Heart left ventricle (tissue), 16 donors: ENCODE data around the gene GSTA1. TPM values are rescaled to one million over a fixed set of nuclear protein-coding genes. Genes with fewer than 3 reads are reported as not detected.
"Not testable (repeated sequence)": the region's sequence is repeated elsewhere in the genome, so short reads cannot be mapped to it uniquely, and the experiment has no call there.

Experiments used
- ATAC-seq, 4 donors: fragments of 200-7000 bp; cut with Tn5 transposase; one replicate each; pipeline ENCODE4 v1.9.1; 2020 to 2022; ENCODE audit warnings: moderate library complexity in 4 of 4, mild to moderate bottlenecking in 3 of 4, moderate number of reproducible peaks in 1 of 4
- DNase-seq, 5 donors: peaks; one replicate each; pipeline ENCODE4 v3.0.0-alpha.2; 2020
- H3K27ac ChIP-seq, 12 donors: fragments of 200-600 bp; sonication (generic) in 4 of 12; one replicate each; pipeline versions ENCODE4 v1.5.0 to v1.8.0; 2016 to 2022; ENCODE audit warnings: mild to moderate bottlenecking in 2 of 12
- H3K27me3 ChIP-seq, 9 donors: fragments of 200-600 bp; sonication (generic) in 2 of 9; one replicate each; pipeline versions ENCODE4 v1.5.1 to v1.8.0; 2016 to 2022; ENCODE audit warnings: mild to moderate bottlenecking in 3 of 9
- H3K36me3 ChIP-seq, 9 donors: fragments of 200-600 bp; sonication (generic) in 2 of 9; one replicate each; pipeline versions ENCODE4 v1.5.0 to v1.8.0; 2018 to 2022; ENCODE audit warnings: mild to moderate bottlenecking in 2 of 9
- H3K4me1 ChIP-seq, 12 donors: fragments of 200-600 bp; sonication (generic) in 4 of 12; one replicate each; pipeline versions ENCODE4 v1.5.0 to v1.8.0; 2016 to 2022; ENCODE audit warnings: mild to moderate bottlenecking in 3 of 12
- H3K4me3 ChIP-seq, 12 donors: fragments of 200-600 bp; sonication (generic) in 4 of 12; one replicate each; pipeline versions ENCODE4 v1.5.0 to v1.8.0; 2017 to 2022; ENCODE audit warnings: mild to moderate bottlenecking in 9 of 12, moderate library complexity in 4 of 12
- H3K9me3 ChIP-seq, 12 donors: fragments of 200-600 bp; sonication (generic) in 4 of 12; one replicate each; pipeline versions ENCODE4 v1.5.0 to v1.8.0; 2016 to 2022; ENCODE audit warnings: mild to moderate bottlenecking in 1 of 12
- POLR2A ChIP-seq, 2 donors: fragments of 450-650 bp; IDR thresholded peaks; one replicate each; pipeline ENCODE4 v1.6.1; 2017; ENCODE audit warnings: antibody characterized with exemption in 2 of 2, mild to moderate bottlenecking in 2 of 2, moderate library complexity in 2 of 2
- WGBS, 4 donors: extraction: QIAGEN DNeasy Blood & Tissue Kit in 2 of 4; methylation state at CpG; one replicate each; pipeline versions ENCODE4 v1.1.5 to v1.1.7; 2013 to 2018; 5-methylcytosine and 5-hydroxymethylcytosine counted together
- intact Hi-C, 10 donors: fragments of 100-400 bp; cut with DNase I; formaldehyde crosslinking; loops; one replicate each; pipeline versions ENCODE4 v1.11.1 to v1.14.2; 2022
- polyA plus RNA-seq, 2 donors: library from polyadenylated mRNA; stranded (reverse); fragments of 200-250 nt; gene quantifications; one replicate each; pipeline ENCODE4 v1.2.3, GENCODE V29; 2013
- total RNA-seq, 9 donors: library from RNA; depleted of rRNA in 2 of 9; stranded (reverse); fragments of >200 nt in 2 of 9; fragmentation: NEBNext Ultra II Directional in 3 of 9; extraction: Animal tissue kit (Norgen Biotek cat#: 25700) in 3 of 9; gene quantifications; one replicate each; pipeline versions ENCODE4 v1.1.0 to v1.2.4, GENCODE V29; 2016 to 2023
- TF ChIP-seq, protein P1 (sequence below), 12 donors: fragments of 200-600 bp; sonication (generic) in 4 of 12; IDR thresholded peaks; one replicate each; pipeline versions ENCODE4 v1.5.0 to v1.8.0; 2018 to 2022; ENCODE audit warnings: antibody characterized with exemption in 12 of 12, mild to moderate bottlenecking in 5 of 12
- donor health status: ischemic (EF 13 %, LVEDD 7.1; RV severe dilation, severe dysfunction).
- donor health status: healthy with polysubstance abuse.
- donor health status: DM: no; HTN: yes; CAD: no.
- donor health status: DM: no; HTN: no; CAD: no.
- donor health status: ischemic (EF 25% LVEDD 6.9; RV normal size, moderate dysfunction).
- donor health status: ischemic (EF 25% LVEDD 5.7; RV mildly dilated, moderate dysfunction).
- donor health status: healthy.
- donor health status: DM: yes; HTN: yes; CAD: no.
- donor health status: ischemic (EF 35%, LVEDD 5.7; RV mildly dilated, moderate dysfunction).
- donor health status: nonischemic (EF 11% LVEDD 7.7; RV severe dilation, severe dysfunction).
- donor health status: DM: yes; HTN: yes; CAD: no.
- donor health status: PGD.
- donor health status: ischemic (EF 29% LVEDD 5.4; RV normal size, mild dysfunction).
- donor health status: nonischemic (EF 23%, LVEDD 6.1; RV moderate dilation, normal function).

GSTA1 gene
- total and polyA plus RNA-seq, 11 donors, result not detected

DNA sequence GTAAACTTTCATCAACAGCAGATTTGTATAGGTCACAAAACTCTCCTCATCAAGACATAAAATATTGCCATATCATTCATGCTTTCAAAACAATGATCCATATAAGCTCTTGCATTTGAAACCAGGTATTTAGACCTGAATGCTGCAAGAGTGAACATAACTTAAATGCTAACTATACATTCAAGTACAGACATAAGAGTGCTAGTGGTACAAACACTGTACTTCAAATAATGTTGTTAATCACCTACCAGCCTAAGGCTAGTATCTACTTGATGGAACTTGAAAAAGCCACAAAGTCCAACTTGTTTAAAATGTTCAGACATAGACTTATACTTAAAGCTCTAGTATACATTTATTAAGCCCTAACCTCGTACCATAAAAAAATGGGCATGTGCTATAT is 24.4 kb downstream of the GSTA1 start:
- Histone ChIP-seq H3K4me1 (no peaks in the 10 kb centered on the region), H3K36me3 (no peaks in the 10 kb centered on the region), H3K4me3 (no peak overlapping the region), H3K27ac (no peak overlapping the region), H3K27me3 (peaks cover 0 to 2% (median 0%) of the 10 kb centered on the region in 9 donors), H3K9me3 (no peaks in the 10 kb centered on the region)
- no peak for TF ChIP-seq POLR2A (IDR thresholded peaks at IDR 0.05)
- TF ChIP-seq, protein P1, sequence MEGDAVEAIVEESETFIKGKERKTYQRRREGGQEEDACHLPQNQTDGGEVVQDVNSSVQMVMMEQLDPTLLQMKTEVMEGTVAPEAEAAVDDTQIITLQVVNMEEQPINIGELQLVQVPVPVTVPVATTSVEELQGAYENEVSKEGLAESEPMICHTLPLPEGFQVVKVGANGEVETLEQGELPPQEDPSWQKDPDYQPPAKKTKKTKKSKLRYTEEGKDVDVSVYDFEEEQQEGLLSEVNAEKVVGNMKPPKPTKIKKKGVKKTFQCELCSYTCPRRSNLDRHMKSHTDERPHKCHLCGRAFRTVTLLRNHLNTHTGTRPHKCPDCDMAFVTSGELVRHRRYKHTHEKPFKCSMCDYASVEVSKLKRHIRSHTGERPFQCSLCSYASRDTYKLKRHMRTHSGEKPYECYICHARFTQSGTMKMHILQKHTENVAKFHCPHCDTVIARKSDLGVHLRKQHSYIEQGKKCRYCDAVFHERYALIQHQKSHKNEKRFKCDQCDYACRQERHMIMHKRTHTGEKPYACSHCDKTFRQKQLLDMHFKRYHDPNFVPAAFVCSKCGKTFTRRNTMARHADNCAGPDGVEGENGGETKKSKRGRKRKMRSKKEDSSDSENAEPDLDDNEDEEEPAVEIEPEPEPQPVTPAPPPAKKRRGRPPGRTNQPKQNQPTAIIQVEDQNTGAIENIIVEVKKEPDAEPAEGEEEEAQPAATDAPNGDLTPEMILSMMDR (IDR thresholded peaks at IDR 0.05), result no peak
- intact Hi-C loops, result no loop called here
- DNase-seq (no peak), ATAC-seq (no peak)
- WGBS, 4 donors, result 46 to 54% (median 49%) methylated on average over 1 of the region's 1 CpG

DNA sequence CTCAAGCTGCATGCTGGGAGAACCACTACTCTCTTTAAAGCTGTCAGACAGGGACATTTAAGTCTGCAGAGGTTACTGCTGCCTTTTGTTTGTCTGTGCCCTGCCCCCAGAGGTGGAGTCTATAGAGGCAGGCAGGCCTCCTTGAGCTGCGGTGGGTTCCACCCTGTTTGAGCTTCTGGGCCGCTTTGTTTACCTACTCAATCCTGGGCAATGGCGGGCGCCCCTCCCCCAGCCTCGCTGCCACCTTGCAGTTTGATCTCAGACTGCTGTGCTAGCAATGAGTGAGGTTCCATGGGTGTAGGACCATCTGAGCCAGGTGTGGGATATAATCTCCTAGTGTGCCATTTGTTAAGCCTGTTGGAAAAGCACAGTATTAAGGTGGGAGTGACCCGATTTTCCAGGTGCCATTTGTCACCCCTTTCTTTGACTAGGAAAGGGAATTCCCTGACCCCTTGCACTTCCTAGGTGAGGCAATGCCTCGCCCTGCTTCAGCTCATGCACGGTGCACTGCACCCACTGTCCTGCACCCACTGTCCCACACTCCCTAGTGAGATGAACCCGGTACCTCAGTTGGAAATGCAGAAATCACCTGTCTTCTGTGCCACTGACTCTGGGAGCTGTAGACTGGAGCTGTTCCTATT is 26.8 kb downstream of the GSTA1 start:
- H3K9me3 ChIP-seq, H3K27ac ChIP-seq, H3K4me1 ChIP-seq, H3K4me3 ChIP-seq, DNase-seq, H3K27me3 ChIP-seq, ATAC-seq, intact Hi-C loops, H3K36me3 ChIP-seq: not testable (repeated sequence)
- WGBS, 4 donors, result 87 to 97% (median 89%) methylated on average over 8 to 9 of the region's 9 CpGs

DNA sequence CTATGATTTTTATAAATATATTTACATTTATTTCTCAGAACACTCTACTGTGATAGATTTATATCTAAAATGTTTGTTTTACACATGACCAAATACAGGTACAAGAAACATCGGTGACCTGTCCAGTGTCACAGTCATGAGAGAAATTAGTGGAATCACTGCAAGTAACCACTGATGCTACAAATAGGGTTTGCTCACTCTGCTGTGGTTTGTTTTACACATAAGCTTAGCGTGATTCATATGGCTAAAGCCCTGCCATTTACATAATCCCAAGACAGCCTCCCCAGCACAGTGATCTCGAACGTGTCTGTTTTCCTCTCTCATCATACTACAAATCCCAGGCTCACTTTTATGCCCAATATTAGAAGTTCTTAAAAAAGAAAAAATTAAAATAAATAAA is 34.2 kb downstream of the GSTA1 start:
- H3K4me3 ChIP-seq, ATAC-seq, H3K4me1 ChIP-seq, DNase-seq, H3K36me3 ChIP-seq, H3K27me3 ChIP-seq, intact Hi-C loops, H3K27ac ChIP-seq, H3K9me3 ChIP-seq: not testable (repeated sequence)
- 68 to 75% (median 71%) methylated on average over 4 of the region's 4 CpGs for WGBS, 4 donors

GRCh38 chr6:52767658-52768057 is 36.0 kb downstream of the GSTA1 start:
- DNase-seq, H3K27me3 ChIP-seq, intact Hi-C loops: not testable (repeated sequence)

GRCh38 chr6:52763322-52763916 is 40.2 kb downstream of the GSTA1 start, which contains the start of gene GSTA2:
GSTA2 (minus strand) TSS chr6:52763475; CDS start chr6:52757947, 5,528 bp downstream.
- DNase-seq, H3K4me1 ChIP-seq, H3K36me3 ChIP-seq, H3K4me3 ChIP-seq, H3K9me3 ChIP-seq, H3K27ac ChIP-seq, intact Hi-C loops, ATAC-seq, H3K27me3 ChIP-seq: not testable (repeated sequence)
- 30 to 65% (median 55%) methylated on average over 2 of the region's 2 CpGs for WGBS, 4 donors

More at GRCh38 chr6:52767658-52768057, 36.0 kb downstream of the GSTA1 start:
- not testable (repeated sequence) for H3K9me3 ChIP-seq, H3K4me1 ChIP-seq, H3K4me3 ChIP-seq, H3K36me3 ChIP-seq, ATAC-seq, H3K27ac ChIP-seq

- H3K27me3 ChIP-seq, DNase-seq, ATAC-seq, H3K9me3 ChIP-seq, H3K36me3 ChIP-seq, H3K4me3 ChIP-seq, H3K27ac ChIP-seq, intact Hi-C loops, H3K4me1 ChIP-seq: not testable (repeated sequence)
- WGBS, 4 donors, result 42 to 90% (median 57%) methylated on average over 2 to 7 of the region's 7 CpGs
Observed at GRCh38 chr6:52761673-52762491, 41.7 kb downstream of the GSTA1 start.
